ENCODE results near the gene SLITRK3.

DNA sequence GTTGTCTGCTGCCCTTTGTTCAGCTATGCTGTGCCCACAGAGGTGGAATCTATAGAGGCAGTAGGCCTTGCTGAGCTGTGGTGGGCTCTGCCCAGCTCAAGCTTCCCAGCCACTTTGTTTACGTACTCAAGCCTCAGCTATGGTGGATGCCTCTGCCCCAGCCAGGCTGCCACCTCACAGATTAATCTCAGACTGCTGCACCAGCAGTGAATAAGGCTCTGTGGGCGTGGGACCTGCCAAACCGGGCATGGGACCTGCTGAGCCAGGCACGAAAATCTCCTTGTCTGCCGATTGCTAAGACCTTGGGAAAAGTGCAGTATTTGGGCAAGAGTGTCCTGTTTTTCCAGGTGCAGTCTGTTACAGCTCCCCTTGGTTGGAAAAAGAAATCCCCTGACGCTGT, 26.8 kb downstream of the SLITRK3 start:
- TF ChIP-seq, protein P1, sequence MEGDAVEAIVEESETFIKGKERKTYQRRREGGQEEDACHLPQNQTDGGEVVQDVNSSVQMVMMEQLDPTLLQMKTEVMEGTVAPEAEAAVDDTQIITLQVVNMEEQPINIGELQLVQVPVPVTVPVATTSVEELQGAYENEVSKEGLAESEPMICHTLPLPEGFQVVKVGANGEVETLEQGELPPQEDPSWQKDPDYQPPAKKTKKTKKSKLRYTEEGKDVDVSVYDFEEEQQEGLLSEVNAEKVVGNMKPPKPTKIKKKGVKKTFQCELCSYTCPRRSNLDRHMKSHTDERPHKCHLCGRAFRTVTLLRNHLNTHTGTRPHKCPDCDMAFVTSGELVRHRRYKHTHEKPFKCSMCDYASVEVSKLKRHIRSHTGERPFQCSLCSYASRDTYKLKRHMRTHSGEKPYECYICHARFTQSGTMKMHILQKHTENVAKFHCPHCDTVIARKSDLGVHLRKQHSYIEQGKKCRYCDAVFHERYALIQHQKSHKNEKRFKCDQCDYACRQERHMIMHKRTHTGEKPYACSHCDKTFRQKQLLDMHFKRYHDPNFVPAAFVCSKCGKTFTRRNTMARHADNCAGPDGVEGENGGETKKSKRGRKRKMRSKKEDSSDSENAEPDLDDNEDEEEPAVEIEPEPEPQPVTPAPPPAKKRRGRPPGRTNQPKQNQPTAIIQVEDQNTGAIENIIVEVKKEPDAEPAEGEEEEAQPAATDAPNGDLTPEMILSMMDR (IDR thresholded peaks at IDR 0.05 in 2 of 3, conservative IDR thresholded peaks at IDR 0.05 in 1 of 3; ENCODE audit: borderline replicate concordance in 1 of 3, insufficient read depth in 1 of 3, low read depth in 2 of 3, low read length in 2 of 3) = no peak
- TF ChIP-seq POLR2A (IDR thresholded peaks at IDR 0.05; ENCODE audit: borderline replicate concordance, extremely low read depth, insufficient read depth, insufficient read length) = no peak
- TF ChIP-seq TCF7L2 (IDR thresholded peaks at IDR 0.05; ENCODE audit: borderline replicate concordance, extremely low read depth, insufficient read depth, insufficient read length) = no peak
- TF ChIP-seq CEBPB (IDR thresholded peaks at IDR 0.05; ENCODE audit: low read depth) = no peak
- TF ChIP-seq EZH2phosphoT487 (IDR thresholded peaks at IDR 0.05; ENCODE audit: borderline replicate concordance) = no peak
